ENCODE results near the gene SHROOM3.
A peak's percentile ranks its signal among the peaks of the same experiment; 100 is the strongest.

The SHROOM3 gene

GRCh38 chr4:76581077-76581962 lies 146.3 kb downstream of the SHROOM3 start:
- CTCF ChIA-PET = no interaction called here
- DNase-seq = no peak
- Histone ChIP-seq H3K4me3 (ENCODE audit: control insufficient read depth in 1 of 7, extremely low read depth in 1 of 7, insufficient read depth in 4 of 7, low read depth in 2 of 7, low read length in 6 of 7) (no peak overlapping the region), H3K27me3 (replicated peaks in 2 of 5; ENCODE audit: control insufficient read depth in 4 of 5, insufficient read depth in 5 of 5, low read length in 4 of 5) (peaks cover 0 to 20% (median 6%) of the 10 kb centered on the region in 5 experiments), H3K4me1 (ENCODE audit: control extremely low read depth in 1 of 4, control insufficient read depth in 4 of 4, insufficient read depth in 4 of 4, low read length in 3 of 4) (peaks cover 0 to 7% (median 6%) of the 10 kb centered on the region in 4 experiments), H3K9me3 (ENCODE audit: control extremely low read depth in 1 of 5, control insufficient read depth in 4 of 5, insufficient read depth in 2 of 5, low read depth in 1 of 5, low read length in 4 of 5) (no peaks in the 10 kb centered on the region), H3K27ac (ENCODE audit: insufficient read depth in 1 of 2, low read depth in 1 of 2, low read length in 2 of 2, poor library complexity in 1 of 2, severe bottlenecking in 2 of 2) (no peak overlapping the region), H3K36me3 (ENCODE audit: control insufficient read depth in 4 of 4, insufficient read depth in 4 of 4, low read length in 3 of 4) (no peaks in the 10 kb centered on the region)
- 90% methylated on average over 3 of the region's 4 CpGs for WGBS (ENCODE audit: insufficient coverage)
- POLR2A ChIA-PET = no interaction called here

DNA sequence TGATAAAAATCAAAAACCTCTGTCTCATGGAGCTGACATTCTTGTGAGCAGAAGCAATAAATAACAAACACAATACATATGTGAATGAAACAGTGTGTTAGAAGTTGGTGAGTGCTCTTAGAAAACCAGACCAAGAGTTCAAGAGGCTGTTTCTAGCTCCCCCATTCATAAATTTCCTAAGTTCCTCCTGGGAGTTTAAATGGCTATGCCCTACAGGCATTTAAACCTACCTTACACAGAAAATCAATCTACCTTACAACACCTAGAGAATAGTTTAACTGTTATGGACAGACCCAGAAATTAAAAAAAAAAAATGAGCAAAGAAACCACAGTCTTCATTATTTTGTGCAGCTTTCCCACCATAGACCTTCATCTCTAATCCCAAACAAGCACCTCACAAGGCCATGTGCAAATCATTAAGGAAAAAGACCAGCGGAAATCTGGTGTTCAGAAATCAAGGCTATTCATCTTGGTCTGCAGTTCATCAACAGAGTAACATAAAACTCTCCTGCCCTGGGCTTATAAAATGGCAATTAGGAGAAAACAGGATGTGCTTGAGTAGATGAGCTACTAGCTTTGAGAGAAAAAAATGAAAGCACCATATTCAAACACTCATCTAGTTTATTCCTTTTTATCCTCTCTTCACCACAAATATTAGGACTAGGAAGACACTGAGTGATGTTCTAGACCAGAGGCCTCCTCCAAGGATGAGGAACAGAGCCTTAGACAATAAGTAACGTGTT lies 147.2 kb downstream of the SHROOM3 start:
- Histone ChIP-seq H3K4me3 (ENCODE audit: control insufficient read depth in 1 of 7, extremely low read depth in 1 of 7, insufficient read depth in 4 of 7, low read depth in 2 of 7, low read length in 6 of 7) (no peak overlapping the region), H3K27ac (ENCODE audit: insufficient read depth in 1 of 2, low read depth in 1 of 2, low read length in 2 of 2, poor library complexity in 1 of 2, severe bottlenecking in 2 of 2) (no peak overlapping the region), H3K4me1 (ENCODE audit: control extremely low read depth in 1 of 4, control insufficient read depth in 4 of 4, insufficient read depth in 4 of 4, low read length in 3 of 4) (peaks cover 0 to 8% (median 7%) of the 10 kb centered on the region in 4 experiments), H3K27me3 (replicated peaks in 2 of 5; ENCODE audit: control insufficient read depth in 4 of 5, insufficient read depth in 5 of 5, low read length in 4 of 5) (peaks cover 0 to 27% (median 14%) of the 10 kb centered on the region in 5 experiments), H3K36me3 (ENCODE audit: control insufficient read depth in 4 of 4, insufficient read depth in 4 of 4, low read length in 3 of 4) (no peaks in the 10 kb centered on the region), H3K9me3 (ENCODE audit: control extremely low read depth in 1 of 5, control insufficient read depth in 4 of 5, insufficient read depth in 2 of 5, low read depth in 1 of 5, low read length in 4 of 5) (no peaks in the 10 kb centered on the region)
- ChIA-PET CTCF (no interaction called here), POLR2A (interaction anchor here (0.6 kb wide), 2 partner anchors 90 to 1879 kb away, joined by 3 read pairs; no protein-coding TSS in a partner anchor)
- no peak for DNase-seq
- 100% methylated on average over 1 of the region's 2 CpGs for WGBS (ENCODE audit: insufficient coverage)

GRCh38 chr4:76582817-76583087 lies 147.7 kb downstream of the SHROOM3 start:
- WGBS (ENCODE audit: insufficient coverage) = 80% methylated on average over 1 of the region's 3 CpGs
- DNase-seq = no peak
- peaks cover 0 to 8% (median 7%) of the 10 kb centered on the region in 4 experiments for H3K4me1 ChIP-seq (ENCODE audit: control extremely low read depth in 1 of 4, control insufficient read depth in 4 of 4, insufficient read depth in 4 of 4, low read length in 3 of 4)
- peaks cover 0 to 30% (median 14%) of the 10 kb centered on the region in 5 experiments for H3K27me3 ChIP-seq (replicated peaks in 2 of 5; ENCODE audit: control insufficient read depth in 4 of 5, insufficient read depth in 5 of 5, low read length in 4 of 5)
- POLR2A ChIA-PET = interaction anchor here (0.6 kb wide), 1 partner anchor 1880 kb away, joined by 3 read pairs; no protein-coding TSS in a partner anchor
- no peak overlapping the region for H3K4me3 ChIP-seq (ENCODE audit: control insufficient read depth in 1 of 7, extremely low read depth in 1 of 7, insufficient read depth in 4 of 7, low read depth in 2 of 7, low read length in 6 of 7)
- H3K9me3 ChIP-seq (ENCODE audit: control extremely low read depth in 1 of 5, control insufficient read depth in 4 of 5, insufficient read depth in 2 of 5, low read depth in 1 of 5, low read length in 4 of 5) = no peaks in the 10 kb centered on the region
- no peak overlapping the region for H3K27ac ChIP-seq (ENCODE audit: insufficient read depth in 1 of 2, low read depth in 1 of 2, low read length in 2 of 2, poor library complexity in 1 of 2, severe bottlenecking in 2 of 2)
- H3K36me3 ChIP-seq (ENCODE audit: control insufficient read depth in 4 of 4, insufficient read depth in 4 of 4, low read length in 3 of 4) = no peaks in the 10 kb centered on the region
- CTCF ChIA-PET = no interaction called here

DNA sequence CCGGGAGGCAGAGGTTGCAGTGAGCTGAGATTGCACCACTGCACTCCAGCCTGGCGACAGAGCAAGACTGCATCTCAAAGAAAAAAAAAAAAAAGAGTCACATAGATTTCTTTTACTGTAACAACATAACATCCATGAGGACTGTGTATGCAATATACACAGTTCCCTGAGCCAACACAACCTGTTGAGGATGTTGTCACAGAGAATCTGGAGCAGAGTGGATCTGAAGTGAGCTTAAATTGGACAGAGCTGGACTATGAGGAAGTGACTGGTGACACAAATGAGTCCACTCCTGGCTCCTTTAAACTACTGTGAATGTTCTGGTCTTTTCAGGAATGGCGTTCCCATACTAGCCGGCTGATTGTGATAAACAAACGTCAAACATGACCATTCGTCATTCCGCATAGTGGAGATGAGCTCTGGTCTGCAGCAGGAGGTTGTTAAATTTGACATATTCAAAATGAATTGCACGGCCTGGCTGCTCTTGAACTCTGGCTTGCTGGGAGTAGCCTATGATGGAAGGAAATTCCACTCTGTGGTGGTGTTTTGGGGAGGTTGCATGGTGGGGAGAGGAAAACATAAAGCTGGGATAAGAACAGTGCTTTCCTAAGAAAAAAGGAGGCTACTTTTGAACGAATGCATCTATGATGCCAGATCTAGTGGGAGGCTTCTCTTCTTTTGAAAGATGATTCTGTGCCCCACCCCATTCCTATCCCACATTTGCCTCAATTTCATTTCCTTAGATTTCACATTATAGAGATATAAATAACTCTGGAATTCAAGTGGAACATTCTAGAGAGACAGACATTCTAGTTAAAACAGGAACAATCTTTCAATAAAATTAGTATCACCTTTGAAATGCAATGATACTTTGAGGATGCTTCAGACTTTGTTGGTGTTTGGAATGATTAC lies 149.5 kb downstream of the SHROOM3 start:
- ChIA-PET CTCF (interaction anchor here (0.6 kb wide), 1 partner anchor 169 kb away, joined by 3 read pairs; no protein-coding TSS in a partner anchor), POLR2A (no interaction called here)
- Histone ChIP-seq H3K9me3 (ENCODE audit: control extremely low read depth in 1 of 5, control insufficient read depth in 4 of 5, insufficient read depth in 2 of 5, low read depth in 1 of 5, low read length in 4 of 5) (no peaks in the 10 kb centered on the region), H3K36me3 (ENCODE audit: control insufficient read depth in 4 of 4, insufficient read depth in 4 of 4, low read length in 3 of 4) (no peaks in the 10 kb centered on the region), H3K4me1 (ENCODE audit: control extremely low read depth in 1 of 4, control insufficient read depth in 4 of 4, insufficient read depth in 4 of 4, low read length in 3 of 4) (peaks cover 0 to 8% (median 7%) of the 10 kb centered on the region in 4 experiments), H3K4me3 (ENCODE audit: control insufficient read depth in 1 of 7, extremely low read depth in 1 of 7, insufficient read depth in 4 of 7, low read depth in 2 of 7, low read length in 6 of 7) (no peak overlapping the region), H3K27me3 (replicated peaks in 2 of 5; ENCODE audit: control insufficient read depth in 4 of 5, insufficient read depth in 5 of 5, low read length in 4 of 5) (peaks cover 0 to 32% (median 14%) of the 10 kb centered on the region in 5 experiments), H3K27ac (ENCODE audit: insufficient read depth in 1 of 2, low read depth in 1 of 2, low read length in 2 of 2, poor library complexity in 1 of 2, severe bottlenecking in 2 of 2) (no peak overlapping the region)
- no peak for DNase-seq
- WGBS (ENCODE audit: insufficient coverage) = 95% methylated on average over 7 of the region's 9 CpGs

DNA sequence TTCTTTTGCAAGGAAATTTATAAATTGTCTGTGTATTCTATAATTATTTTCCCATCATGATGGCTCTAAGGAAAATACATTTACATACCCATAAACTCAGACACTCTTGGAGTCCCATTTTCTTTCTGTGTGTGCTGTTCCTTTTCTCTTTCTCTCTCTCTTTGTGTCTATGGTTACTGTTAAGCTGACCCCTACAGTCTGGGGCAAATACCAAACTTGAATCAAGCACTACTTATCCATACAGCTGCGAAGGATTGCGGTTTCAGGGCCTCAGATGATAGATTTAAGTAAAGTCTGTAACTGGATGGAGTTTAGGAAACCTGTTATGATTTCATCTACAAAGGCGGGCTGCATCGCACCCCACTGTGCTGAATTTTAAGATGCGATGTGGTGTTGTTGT lies 150.2 kb downstream of the SHROOM3 start:
- Histone ChIP-seq H3K4me3 (ENCODE audit: control insufficient read depth in 1 of 7, extremely low read depth in 1 of 7, insufficient read depth in 4 of 7, low read depth in 2 of 7, low read length in 6 of 7) (no peak overlapping the region), H3K4me1 (ENCODE audit: control extremely low read depth in 1 of 4, control insufficient read depth in 4 of 4, insufficient read depth in 4 of 4, low read length in 3 of 4) (peaks cover 0 to 8% (median 7%) of the 10 kb centered on the region in 4 experiments), H3K27me3 (replicated peaks in 2 of 5; ENCODE audit: control insufficient read depth in 4 of 5, insufficient read depth in 5 of 5, low read length in 4 of 5) (peaks cover 0 to 32% (median 14%) of the 10 kb centered on the region in 5 experiments), H3K9me3 (ENCODE audit: control extremely low read depth in 1 of 5, control insufficient read depth in 4 of 5, insufficient read depth in 2 of 5, low read depth in 1 of 5, low read length in 4 of 5) (no peaks in the 10 kb centered on the region), H3K36me3 (ENCODE audit: control insufficient read depth in 4 of 4, insufficient read depth in 4 of 4, low read length in 3 of 4) (no peaks in the 10 kb centered on the region), H3K27ac (ENCODE audit: insufficient read depth in 1 of 2, low read depth in 1 of 2, low read length in 2 of 2, poor library complexity in 1 of 2, severe bottlenecking in 2 of 2) (no peak overlapping the region)
- no peak for DNase-seq
- 100% methylated on average over 1 of the region's 5 CpGs for WGBS (ENCODE audit: insufficient coverage)
- POLR2A ChIA-PET = interaction anchor here (0.6 kb wide), 1 partner anchor 571 kb away, joined by 3 read pairs; the partner anchor contains the start of gene CCNG2
- CTCF ChIA-PET = interaction anchor here (0.7 to 1.2 kb wide), 2 partner anchors 23 to 51 kb away, joined by 3 read pairs; no protein-coding TSS in a partner anchor

GRCh38 chr4:76585897-76586360 lies 150.9 kb downstream of the SHROOM3 start:
- ChIA-PET CTCF (interaction anchor here (0.7 to 1.2 kb wide), 3 partner anchors 12 to 52 kb away, joined by 3 read pairs; no protein-coding TSS in a partner anchor), POLR2A (interaction anchor here (0.6 kb wide), 1 partner anchor 571 kb away, joined by 3 read pairs; the partner anchor contains the start of gene CCNG2)
- Histone ChIP-seq H3K27ac (ENCODE audit: insufficient read depth in 1 of 2, low read depth in 1 of 2, low read length in 2 of 2, poor library complexity in 1 of 2, severe bottlenecking in 2 of 2) (no peak overlapping the region), H3K27me3 (replicated peaks in 2 of 5; ENCODE audit: control insufficient read depth in 4 of 5, insufficient read depth in 5 of 5, low read length in 4 of 5) (peaks cover 0 to 32% (median 14%) of the 10 kb centered on the region in 5 experiments), H3K4me3 (ENCODE audit: control insufficient read depth in 1 of 7, extremely low read depth in 1 of 7, insufficient read depth in 4 of 7, low read depth in 2 of 7, low read length in 6 of 7) (peak overlapping the region in 6 of 7 experiments; percentile 34 to 66 (median 50)), H3K4me1 (ENCODE audit: control extremely low read depth in 1 of 4, control insufficient read depth in 4 of 4, insufficient read depth in 4 of 4, low read length in 3 of 4) (peaks cover 0 to 8% (median 7%) of the 10 kb centered on the region in 4 experiments), H3K9me3 (ENCODE audit: control extremely low read depth in 1 of 5, control insufficient read depth in 4 of 5, insufficient read depth in 2 of 5, low read depth in 1 of 5, low read length in 4 of 5) (no peaks in the 10 kb centered on the region), H3K36me3 (ENCODE audit: control insufficient read depth in 4 of 4, insufficient read depth in 4 of 4, low read length in 3 of 4) (no peaks in the 10 kb centered on the region)
- DNase-seq = peak; percentile 26 to 71 (median 59)
- WGBS (ENCODE audit: insufficient coverage) = 3% methylated on average over 28 of the region's 28 CpGs
